Ascending aorta (tissue), 2 donors: ENCODE data around the gene KTN1. TPM values are rescaled to one million over a fixed set of nuclear protein-coding genes. Genes with fewer than 3 reads are reported as not detected.

Experiments
- DNase-seq, 2 donors: peaks; one replicate each; pipeline ENCODE4 v3.0.0-alpha.2; 2019; ENCODE audit warnings: low spot score in 2 of 2
- H3K27ac ChIP-seq, 2 donors: fragments of 200-600 bp; sonication (generic); one replicate each; pipeline ENCODE4 v1.5.1; 2016 to 2017; ENCODE audit warnings: mild to moderate bottlenecking in 1 of 2
- H3K27me3 ChIP-seq: fragments of 200-600 bp; sonication (generic); one replicate; pipeline ENCODE4 v1.5.1; 2017
- H3K36me3 ChIP-seq, 2 donors: fragments of 200-600 bp; sonication (generic); one replicate each; pipeline ENCODE4 v1.5.1; 2016
- H3K4me1 ChIP-seq, 2 donors: fragments of 200-600 bp; sonication (generic); one replicate each; pipeline ENCODE4 v1.5.1; 2016 to 2017; ENCODE audit warnings: mild to moderate bottlenecking in 1 of 2
- H3K4me3 ChIP-seq, 2 donors: fragments of 200-600 bp; sonication (generic); one replicate each; pipeline ENCODE4 v1.5.1; 2016 to 2017; ENCODE audit warnings: mild to moderate bottlenecking in 1 of 2
- H3K9me3 ChIP-seq, 2 donors: fragments of 200-600 bp; sonication (generic); one replicate each; pipeline ENCODE4 v1.5.1; 2016
- intact Hi-C: fragments of 100-400 bp; cut with DNase I; formaldehyde crosslinking; loops from one replicate; pipeline ENCODE4 v1.15.1; 2023
- total RNA-seq: library from RNA; depleted of rRNA; stranded (reverse); fragments of >200 nt; gene quantifications from one replicate; pipeline ENCODE4 v1.1.0, GENCODE V29; 2016
- TF ChIP-seq, protein P1 (sequence below), 3 experiments: fragments of 200-600 bp in 2 of 3; fragments of 450-650 bp in 1 of 3; sonication (generic) in 2 of 3; IDR thresholded peaks; one replicate each; pipeline ENCODE4 v1.5.1; 2016 to 2019; ENCODE audit warnings: antibody characterized with exemption in 3 of 3, mild to moderate bottlenecking in 1 of 3, moderate library complexity in 1 of 3

Gene KTN1
- total RNA-seq, 1 donor from 2014 or later, result 36.3 TPM

DNA sequence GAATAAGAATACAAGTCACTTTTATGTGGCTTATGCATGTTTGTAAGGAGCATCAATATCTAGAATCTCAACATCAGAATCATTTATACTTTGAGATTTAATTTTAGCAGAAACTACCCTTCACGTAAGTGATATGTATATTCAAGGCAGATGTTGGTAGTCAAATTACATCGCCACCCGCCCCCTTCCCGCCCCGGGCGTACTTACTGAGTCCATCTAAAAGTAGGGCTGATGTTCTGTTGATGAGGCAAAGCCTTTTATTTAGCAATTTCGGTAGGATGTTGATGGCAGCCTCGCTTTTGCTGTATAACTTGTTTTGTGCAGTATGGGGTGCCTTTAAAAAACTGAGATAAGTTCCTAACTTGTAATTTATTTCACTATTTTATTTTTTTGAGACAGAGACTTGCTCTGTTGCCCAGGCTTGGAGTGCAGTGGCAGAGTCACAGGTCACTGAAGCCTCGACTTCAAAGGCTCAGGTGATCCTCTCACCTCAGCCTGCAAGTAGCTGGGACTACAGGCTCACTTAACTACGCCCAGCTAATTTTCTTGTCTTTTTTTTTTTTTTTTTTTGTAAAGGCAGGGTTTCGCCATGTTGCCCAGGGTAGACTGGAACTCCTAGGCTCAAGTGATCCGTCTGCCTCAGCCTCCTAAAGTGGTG, 30.8 kb downstream of the KTN1 start:
- H3K4me3 ChIP-seq, result no peak overlapping the region
- DNase-seq, result no peak
- no peak overlapping the region for H3K27ac ChIP-seq
- no peaks in the 10 kb centered on the region for H3K27me3 ChIP-seq
- TF ChIP-seq, protein P1, sequence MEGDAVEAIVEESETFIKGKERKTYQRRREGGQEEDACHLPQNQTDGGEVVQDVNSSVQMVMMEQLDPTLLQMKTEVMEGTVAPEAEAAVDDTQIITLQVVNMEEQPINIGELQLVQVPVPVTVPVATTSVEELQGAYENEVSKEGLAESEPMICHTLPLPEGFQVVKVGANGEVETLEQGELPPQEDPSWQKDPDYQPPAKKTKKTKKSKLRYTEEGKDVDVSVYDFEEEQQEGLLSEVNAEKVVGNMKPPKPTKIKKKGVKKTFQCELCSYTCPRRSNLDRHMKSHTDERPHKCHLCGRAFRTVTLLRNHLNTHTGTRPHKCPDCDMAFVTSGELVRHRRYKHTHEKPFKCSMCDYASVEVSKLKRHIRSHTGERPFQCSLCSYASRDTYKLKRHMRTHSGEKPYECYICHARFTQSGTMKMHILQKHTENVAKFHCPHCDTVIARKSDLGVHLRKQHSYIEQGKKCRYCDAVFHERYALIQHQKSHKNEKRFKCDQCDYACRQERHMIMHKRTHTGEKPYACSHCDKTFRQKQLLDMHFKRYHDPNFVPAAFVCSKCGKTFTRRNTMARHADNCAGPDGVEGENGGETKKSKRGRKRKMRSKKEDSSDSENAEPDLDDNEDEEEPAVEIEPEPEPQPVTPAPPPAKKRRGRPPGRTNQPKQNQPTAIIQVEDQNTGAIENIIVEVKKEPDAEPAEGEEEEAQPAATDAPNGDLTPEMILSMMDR (IDR thresholded peaks at IDR 0.05), result no peak
- intact Hi-C loops, result no loop called here
- peaks cover 3 to 14% of the 10 kb centered on the region in 2 donors for H3K4me1 ChIP-seq
- H3K9me3 ChIP-seq, result no peaks in the 10 kb centered on the region
- H3K36me3 ChIP-seq, result peaks cover 0 to 3% of the 10 kb centered on the region in 2 donors

DNA sequence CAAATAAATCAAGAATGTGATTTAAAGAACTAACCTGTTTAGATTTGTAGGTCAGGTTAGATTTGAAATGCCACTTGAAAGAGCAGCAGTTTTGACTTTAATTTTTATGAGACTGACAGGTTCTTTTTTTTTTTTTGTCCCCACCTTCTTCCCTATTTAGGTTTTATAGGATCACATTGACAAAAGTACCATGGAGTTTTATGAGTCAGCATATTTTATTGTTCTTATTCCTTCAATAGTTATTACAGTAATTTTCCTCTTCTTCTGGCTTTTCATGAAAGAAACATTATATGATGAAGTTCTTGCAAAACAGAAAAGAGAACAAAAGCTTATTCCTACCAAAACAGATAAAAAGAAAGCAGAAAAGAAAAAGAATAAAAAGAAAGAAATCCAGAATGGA, 31.9 kb downstream of the KTN1 start:
- intact Hi-C loops, result no loop called here
- Histone ChIP-seq H3K27me3 (no peaks in the 10 kb centered on the region), H3K9me3 (no peaks in the 10 kb centered on the region), H3K4me3 (no peak overlapping the region), H3K4me1 (peaks cover 3 to 9% of the 10 kb centered on the region in 2 donors), H3K27ac (no peak overlapping the region), H3K36me3 (peaks cover 7 to 8% of the 10 kb centered on the region in 2 donors)
- no peak for DNase-seq
- TF ChIP-seq, protein P1 (IDR thresholded peaks at IDR 0.05), result no peak

DNA sequence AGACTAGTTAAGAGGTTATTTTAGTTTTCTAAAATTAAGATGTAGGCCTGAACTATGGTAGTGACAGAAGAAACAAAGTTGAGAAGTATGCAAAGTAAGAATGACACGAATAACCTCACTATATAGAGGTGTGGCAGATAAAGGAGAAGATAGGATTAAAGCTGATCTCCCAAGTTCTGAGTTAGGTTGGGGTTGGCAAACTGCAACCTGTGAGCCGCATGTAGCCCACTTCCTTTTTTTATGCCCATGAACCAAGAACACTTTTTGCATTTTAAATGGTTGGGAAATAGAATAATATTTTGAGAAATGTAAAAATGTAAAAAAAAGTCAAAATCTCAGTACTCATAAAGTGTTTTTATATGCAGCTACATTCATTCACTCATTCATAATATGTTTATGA, 34.3 kb downstream of the KTN1 start:
- no peak for DNase-seq
- peaks cover 15 to 30% of the 10 kb centered on the region in 2 donors for H3K36me3 ChIP-seq
- H3K27me3 ChIP-seq, result no peaks in the 10 kb centered on the region
- peaks cover 3 to 4% of the 10 kb centered on the region in 2 donors for H3K4me1 ChIP-seq
- intact Hi-C loops, result no loop called here
- TF ChIP-seq, protein P1 (IDR thresholded peaks at IDR 0.05), result no peak
- H3K9me3 ChIP-seq, result no peaks in the 10 kb centered on the region
- no peak overlapping the region for H3K4me3 ChIP-seq
- no peak overlapping the region for H3K27ac ChIP-seq

DNA sequence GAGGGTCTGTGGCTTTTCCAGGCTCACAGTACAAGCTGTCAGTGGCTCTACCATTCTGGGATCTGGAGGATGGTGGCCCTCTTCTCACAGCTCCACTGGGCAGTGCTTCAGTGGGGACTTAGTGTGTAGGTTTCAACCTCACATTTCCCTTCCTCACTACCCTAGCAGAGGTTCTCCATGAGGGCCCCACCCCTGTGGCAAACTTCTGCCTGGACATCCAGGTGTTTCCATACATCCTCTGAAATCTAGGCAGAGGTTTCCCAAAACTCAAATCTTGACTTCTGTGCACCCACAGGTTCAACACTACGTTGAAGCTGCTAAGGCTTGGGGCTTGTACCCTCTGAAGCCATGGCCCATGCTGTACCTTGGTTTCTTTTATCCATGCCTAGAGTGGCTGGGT, 40.3 kb downstream of the KTN1 start:
- Histone ChIP-seq H3K27ac (no peak overlapping the region), H3K4me1 (peaks cover 0 to 2% of the 10 kb centered on the region in 2 donors), H3K4me3 (no peak overlapping the region), H3K27me3 (no peaks in the 10 kb centered on the region), H3K36me3 (peaks cover 40 to 77% of the 10 kb centered on the region in 2 donors), H3K9me3 (no peaks in the 10 kb centered on the region)
- TF ChIP-seq, protein P1 (IDR thresholded peaks at IDR 0.05), result no peak
- intact Hi-C loops, result no loop called here
- DNase-seq, result no peak

DNA sequence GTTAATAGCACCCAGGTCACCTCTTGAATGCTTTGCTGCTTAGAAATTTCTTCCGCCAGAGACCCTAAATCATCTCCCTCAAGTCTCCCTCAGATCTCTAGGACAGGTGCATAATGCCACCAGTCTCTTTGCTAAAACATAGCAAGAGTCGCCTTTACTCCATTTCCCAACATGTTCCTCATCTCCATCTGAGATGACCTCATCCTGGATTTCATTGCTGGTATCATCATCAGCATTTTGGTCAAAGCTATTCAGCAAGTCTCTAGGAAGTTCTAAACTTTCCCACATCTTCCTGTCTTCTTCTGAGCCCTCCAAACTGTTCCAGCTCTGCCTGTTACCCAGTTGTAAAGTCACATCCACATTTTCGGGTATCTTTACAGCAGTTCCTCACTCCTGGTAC, 41.0 kb downstream of the KTN1 start:
- Histone ChIP-seq H3K27me3 (no peaks in the 10 kb centered on the region), H3K36me3 (peaks cover 40 to 77% of the 10 kb centered on the region in 2 donors), H3K27ac (no peak overlapping the region), H3K4me3 (no peak overlapping the region), H3K9me3 (no peaks in the 10 kb centered on the region), H3K4me1 (peaks cover 0 to 2% of the 10 kb centered on the region in 2 donors)
- no peak for DNase-seq
- intact Hi-C loops, result no loop called here
- TF ChIP-seq, protein P1 (IDR thresholded peaks at IDR 0.05), result no peak
